GM12801 (cell line): ENCODE measurements around the gene GTF2H2C_2.
"Not testable (repeated sequence)": the region's sequence is repeated elsewhere in the genome, so short reads cannot be mapped to it uniquely, and the experiment has no call there.

ENCODE experiments used
- CTCF ChIP-seq: IDR thresholded peaks from one replicate; pipeline ENCODE4 v1.5.1; 2011; ENCODE audit warnings: control low read depth; ENCODE audit not compliant: insufficient read length; ENCODE audit errors: extremely low read depth

GTF2H2C_2 gene

DNA sequence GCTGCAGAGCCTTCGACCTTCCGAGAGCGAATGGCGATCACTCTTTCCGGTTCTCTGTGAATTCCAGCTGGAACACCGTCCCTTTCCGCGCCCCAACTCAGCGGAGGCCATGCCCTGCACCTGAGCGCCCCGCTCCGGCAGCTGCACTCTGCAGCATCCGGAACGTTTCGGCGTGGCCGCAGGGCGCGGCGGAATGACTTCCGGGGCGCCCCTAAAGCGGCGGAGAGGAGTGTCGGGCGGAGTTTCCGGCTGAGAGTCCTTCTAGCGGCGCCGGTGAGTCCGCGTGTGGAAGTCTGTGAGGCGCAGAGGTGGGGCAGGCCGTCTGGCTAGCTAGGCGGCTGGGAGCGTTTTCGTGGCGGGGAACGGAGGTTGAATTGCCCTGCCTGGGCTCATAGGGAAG, at the start of gene GTF2H2C_2:
Gene GTF2H2C_2, plus strand, starts transcription at position 252 of the 400 bp plus-strand sequence.
- not testable (repeated sequence) for TF ChIP-seq CTCF
